Forelimb muscle (tissue), 1 donor: ENCODE measurements around the gene ADGRL3. TPM values are rescaled to one million over a fixed set of nuclear protein-coding genes. Genes with fewer than 3 reads are reported as not detected.
"Not testable (repeated sequence)": the region's sequence is repeated elsewhere in the genome, so short reads cannot be mapped to it uniquely, and the experiment has no call there.

Experiments used
- DNase-seq: peaks from one replicate; pipeline ENCODE4 v3.0.0-alpha.2; 2013; ENCODE audit warnings: low read depth
- polyA plus RNA-seq: library from polyadenylated mRNA; unstranded; fragments of 120-200 nt; gene quantifications from one replicate; pipeline ENCODE4 v1.2.1, GENCODE V29; 2013; ENCODE audit not compliant: insufficient read length

ADGRL3 gene
- polyA plus RNA-seq, 1 donor = 19.5 TPM

- no peak for DNase-seq
Observed at GRCh38 chr4:61350932-61351331, 150.8 kb downstream of the ADGRL3 start.

DNA sequence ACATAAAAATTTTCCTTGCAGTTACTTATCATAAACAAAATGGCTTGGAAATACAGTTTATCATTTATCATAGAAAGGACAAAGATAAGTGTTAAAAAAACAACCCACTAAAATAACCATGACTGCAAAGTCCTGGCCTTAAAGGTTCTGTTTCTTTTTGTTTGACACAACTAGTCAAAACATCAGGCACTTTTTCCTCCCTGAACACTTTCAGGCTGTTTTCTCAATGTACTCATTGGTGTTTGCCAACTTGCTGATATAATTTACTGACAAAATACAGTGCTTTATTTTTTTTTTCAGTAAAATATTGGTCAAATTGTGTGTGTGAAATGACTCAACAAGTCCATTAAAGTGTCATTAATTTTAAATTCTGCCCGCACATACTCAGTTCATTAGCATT lies 156.6 kb downstream of the ADGRL3 start:
- DNase-seq = no peak

DNA sequence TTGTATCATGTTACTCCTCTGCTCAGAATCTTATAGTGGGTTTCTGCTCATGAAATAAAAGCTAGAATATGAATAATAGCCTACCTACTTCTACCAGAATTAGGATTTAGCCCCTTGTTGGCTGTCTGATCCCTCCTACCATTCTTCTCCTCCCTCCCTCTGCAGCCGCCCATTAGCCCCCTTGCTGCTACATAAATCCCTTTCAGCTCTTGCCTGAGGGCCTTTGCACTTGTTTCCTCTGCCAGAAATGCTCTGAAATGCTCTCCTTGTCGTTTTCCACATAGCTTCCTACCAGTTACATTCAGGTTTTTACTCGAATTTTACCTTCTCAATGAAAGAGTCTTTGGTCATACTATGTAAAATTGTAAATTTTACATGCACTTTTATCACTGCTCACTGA lies 159.2 kb downstream of the ADGRL3 start:
- DNase-seq = no peak

DNA sequence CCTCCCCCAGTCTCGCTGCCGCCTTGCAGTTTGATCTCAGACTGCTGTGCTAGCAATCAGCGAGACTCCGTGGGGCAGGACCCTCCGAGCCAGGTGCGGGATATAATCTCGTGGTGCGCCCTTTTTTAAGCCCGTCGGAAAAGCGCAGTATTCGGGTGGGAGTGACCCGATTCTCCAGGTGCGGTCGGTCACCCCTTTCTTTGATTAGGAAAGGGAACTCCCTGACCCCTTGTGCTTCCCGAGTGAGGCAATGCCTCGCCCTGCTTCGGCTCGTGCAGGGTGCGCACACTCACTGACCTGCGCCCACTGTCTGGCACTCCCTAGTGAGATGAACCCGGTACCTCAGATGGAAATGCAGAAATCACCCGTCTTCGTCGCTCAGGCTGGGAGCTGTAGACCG lies 172.7 kb downstream of the ADGRL3 start:
- DNase-seq = not testable (repeated sequence)

- DNase-seq = no peak
Observed at GRCh38 chr4:61373901-61374440, 173.8 kb downstream of the ADGRL3 start.

- no peak for DNase-seq
Observed at GRCh38 chr4:61374447-61374891, 174.3 kb downstream of the ADGRL3 start.

DNA sequence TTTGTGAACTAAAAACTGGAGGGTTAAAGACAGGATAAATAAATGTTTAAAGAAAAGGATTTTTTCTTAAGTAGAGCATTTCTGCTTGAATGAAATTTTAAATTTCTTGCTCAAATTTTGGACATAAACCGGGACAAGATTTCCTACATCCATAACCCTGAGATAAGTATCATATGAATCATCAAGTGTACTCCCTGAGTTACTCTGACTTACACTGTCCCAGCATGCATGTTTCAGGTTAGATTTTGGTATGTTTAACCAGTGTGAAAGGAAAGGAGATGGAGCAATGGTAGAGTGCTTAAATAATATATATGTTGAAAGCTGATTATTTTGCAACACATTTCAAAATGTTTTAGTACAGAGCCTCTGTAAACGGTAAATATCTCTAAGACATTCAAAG lies 175.2 kb downstream of the ADGRL3 start:
- no peak for DNase-seq

DNA sequence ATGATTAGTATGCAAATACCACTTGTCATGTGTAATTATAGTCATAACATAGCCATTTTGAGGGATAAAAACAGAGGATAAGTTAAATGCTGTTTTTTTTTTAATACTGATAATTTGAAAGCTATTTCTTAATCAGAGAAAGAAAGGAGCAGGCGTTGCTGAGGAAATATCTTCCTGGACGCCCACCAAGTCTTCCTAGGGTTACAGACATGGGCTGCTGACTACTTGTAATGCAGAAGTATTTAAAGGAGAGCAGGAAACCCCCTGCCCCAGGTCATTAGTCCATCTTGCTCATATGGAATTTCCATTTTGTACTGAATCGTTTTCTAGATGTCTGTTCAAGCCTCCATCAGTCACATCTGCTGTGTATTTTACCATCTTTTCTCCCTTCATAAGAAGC lies 176.2 kb downstream of the ADGRL3 start:
- DNase-seq = no peak

- DNase-seq = no peak
Observed at GRCh38 chr4:61379406-61379805, 179.3 kb downstream of the ADGRL3 start.

GRCh38 chr4:61380865-61381264 lies 180.7 kb downstream of the ADGRL3 start:
- DNase-seq = no peak

DNA sequence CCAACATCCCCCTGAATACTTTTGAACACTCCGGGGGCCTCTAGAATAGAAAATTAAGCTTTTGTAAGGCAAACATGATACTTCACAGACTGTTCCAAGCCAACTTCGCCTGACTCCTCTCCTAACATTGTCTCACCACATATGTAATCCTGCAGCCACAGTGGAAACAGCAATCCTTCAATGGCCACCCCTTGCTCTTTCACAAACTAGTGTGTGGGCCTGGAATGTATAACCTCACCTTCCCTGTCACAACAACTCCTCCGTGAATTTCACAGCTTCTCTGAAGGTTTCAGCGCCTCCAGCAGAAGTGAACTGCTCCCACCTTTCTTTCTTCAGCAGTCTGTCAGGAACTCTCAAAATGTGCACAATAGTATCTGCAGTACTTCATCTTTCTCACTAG lies 185.1 kb downstream of the ADGRL3 start:
- DNase-seq = no peak

DNA sequence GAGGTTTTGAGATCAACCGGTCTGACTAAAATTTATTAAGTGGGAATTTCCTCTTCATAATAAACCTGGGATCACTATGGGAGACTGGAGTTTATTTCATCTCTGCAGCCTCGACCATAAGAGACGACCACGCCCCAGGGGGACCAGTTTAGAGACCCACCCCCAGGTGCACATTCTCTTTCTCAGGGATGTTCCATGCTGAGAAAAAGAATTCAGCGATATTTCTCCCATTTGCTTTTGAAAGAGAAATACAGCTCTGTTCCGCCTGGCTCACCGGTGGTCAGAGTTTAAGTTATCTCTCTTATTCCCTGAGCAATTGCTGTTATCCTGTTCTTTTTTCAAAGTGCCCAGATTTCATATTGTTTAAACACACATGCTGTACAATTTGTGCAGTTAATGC lies 187.2 kb downstream of the ADGRL3 start:
- DNase-seq = not testable (repeated sequence)

DNA sequence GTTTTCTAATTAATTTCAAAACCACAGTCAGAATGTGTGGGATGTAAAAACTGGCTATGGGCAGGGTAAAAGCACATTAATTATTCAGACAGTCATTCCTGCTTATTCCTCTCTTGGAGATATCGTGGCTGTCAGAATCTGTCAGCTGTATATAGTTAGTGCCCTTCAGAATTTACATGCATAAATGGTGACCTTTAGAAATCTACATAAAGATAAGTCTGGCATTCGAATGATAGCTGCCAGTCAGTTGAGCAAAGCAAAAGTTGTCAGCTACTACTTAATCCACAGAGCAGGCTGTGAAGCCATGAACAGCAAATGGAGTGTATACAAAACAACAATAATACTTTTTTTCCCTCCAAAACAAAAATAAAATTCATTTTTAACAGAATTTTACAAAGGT lies 189.5 kb downstream of the ADGRL3 start:
- DNase-seq = no peak

DNA sequence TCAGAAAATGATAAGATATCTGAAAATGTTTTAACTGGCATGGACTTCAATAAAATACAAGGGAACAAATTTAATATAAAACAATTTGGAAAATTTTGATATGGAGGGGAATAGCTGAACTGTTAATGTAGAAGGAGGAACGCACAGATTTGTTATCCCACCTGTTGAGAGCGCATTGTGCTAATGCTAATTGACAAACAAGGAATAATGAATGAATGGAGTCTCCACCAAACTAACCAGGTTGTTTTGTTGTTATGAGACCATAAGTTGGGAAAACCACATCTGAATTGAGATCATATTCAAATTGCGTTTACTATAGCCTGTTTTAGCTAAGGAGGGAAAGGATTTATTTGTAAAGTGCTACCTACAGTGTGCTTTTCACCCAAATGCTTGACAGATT lies 195.6 kb downstream of the ADGRL3 start:
- no peak for DNase-seq

DNA sequence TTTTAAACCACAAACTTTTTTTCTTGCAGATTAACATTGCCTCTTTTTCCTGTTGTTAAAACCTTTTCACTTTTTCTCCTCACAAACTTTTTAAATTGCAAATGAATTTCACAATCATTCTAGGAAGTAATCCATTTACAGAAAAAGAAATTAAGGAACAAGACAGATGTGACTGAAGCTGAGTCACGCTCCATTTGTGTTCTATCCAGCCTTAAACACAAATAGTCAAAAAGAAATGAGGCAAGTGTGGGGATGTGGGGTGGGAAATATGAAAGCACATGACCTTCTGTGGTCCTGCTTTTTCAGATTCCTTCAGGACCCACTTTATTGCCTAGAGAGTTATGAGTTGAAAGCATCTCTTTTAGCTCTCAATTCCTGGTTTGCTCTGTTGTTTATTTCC lies 197.0 kb downstream of the ADGRL3 start:
- DNase-seq = no peak

DNA sequence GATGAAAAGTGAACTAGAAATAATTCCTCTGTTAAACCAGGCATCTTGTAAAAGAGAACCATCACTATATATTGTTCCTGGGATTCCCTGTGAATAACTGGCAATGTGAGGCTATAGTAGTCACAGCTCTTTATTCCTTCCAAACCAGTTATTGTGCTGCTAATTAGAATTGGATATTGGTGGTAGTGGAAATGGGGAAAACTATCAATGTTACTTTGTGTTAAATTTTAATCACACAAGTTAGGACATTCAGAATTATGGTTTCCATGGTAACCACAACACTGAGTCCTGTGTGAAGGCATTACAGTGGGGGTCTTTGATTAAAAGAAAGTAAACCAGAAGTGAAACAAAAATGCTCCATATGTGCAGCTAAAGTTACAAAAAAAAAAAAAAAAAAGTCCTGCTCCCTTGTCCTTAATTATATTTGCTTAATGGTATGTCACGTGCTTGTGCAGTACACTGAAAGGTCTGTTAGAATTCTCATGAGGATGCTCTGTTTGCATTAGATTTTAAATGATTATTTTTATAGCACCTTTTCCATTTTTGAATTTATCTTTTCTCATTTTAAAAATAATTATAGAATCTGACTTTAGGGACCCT lies 200.4 kb downstream of the ADGRL3 start:
- DNase-seq = no peak

- DNase-seq = no peak
Observed at GRCh38 chr4:61401771-61402170, 201.6 kb downstream of the ADGRL3 start.

DNA sequence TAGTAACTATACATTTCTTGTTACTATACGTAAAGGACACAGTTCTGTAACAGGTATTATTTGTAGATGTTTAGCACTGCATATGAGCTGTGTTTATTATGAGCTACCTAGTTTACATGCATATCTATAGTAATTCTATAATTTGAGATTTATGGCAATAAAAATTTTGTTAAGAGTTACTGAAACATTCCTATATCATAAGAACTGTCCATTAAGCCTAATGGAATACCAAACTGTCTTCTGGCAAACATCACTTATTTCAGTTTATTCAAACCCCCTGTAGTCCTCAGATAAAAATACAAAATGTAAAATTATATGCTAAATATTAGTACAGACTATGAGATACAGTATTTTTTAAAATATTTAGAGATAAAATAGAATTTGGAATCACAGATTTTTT lies 205.2 kb downstream of the ADGRL3 start:
- no peak for DNase-seq

GRCh38 chr4:61406677-61407076 lies 206.6 kb downstream of the ADGRL3 start:
- DNase-seq = no peak

DNA sequence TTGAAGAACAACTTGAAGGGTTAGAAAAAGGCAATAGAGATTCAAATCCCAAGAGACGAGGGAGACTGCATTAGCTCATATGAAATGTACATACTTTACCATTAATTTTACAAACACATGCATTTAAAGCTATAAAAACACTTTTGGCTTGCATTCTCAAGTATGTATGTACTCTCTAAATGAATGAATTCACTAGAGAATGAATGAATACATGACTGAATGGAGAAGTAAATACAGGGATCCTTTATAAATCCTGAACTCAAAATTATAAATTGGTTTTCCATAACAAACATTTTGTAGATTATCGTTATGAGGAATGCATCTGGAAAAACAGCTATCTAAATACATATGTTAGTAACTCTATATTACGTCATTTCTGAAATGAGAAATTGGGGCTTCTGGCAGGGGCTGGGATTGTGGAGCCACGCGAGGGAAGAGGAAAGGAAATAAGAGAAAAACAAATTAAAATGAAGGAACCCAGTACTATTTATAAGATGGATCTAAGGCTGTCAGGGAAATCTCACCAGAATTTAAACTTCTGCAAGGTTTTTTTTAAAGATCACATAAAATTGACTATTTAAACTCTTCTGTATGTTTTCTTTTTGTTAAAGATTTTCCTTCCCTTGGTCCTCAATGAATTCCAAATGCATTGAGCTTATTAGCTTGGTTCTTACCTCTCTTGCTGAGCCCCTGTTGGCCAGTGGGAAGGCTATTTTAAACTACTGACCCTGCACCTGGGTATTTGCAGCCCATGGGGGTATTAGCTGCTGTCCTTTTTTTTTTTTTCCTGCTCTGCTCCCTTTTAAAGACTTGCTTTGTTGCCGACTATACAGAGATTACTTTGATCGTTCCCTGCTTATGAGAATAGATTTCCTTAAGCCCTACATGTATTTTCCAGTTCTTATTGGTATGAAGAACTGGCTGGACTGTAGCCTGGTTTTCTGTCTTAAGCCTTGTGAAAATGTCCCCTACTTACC lies 207.8 kb downstream of the ADGRL3 start:
- DNase-seq = peak; percentile 47

DNA sequence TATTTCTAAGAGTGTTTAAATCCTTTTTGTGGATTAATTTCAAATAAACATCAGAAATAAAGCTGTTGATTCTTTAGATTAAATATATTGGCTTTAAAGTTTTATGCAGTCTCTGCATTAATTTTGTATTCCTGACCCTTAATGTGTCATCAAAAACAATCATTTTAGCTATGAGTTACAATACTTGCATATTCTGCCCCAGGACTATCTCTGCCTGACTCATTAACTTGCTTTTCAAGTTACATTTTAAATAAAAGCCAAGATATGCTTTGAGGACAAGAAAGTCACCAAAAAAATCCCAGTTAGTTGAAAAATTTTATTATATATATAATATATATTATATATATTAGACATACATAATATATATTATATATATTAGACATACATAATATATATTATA lies 208.7 kb downstream of the ADGRL3 start:
- no peak for DNase-seq

GRCh38 chr4:61411241-61411640 lies 211.1 kb downstream of the ADGRL3 start:
- DNase-seq = no peak

DNA sequence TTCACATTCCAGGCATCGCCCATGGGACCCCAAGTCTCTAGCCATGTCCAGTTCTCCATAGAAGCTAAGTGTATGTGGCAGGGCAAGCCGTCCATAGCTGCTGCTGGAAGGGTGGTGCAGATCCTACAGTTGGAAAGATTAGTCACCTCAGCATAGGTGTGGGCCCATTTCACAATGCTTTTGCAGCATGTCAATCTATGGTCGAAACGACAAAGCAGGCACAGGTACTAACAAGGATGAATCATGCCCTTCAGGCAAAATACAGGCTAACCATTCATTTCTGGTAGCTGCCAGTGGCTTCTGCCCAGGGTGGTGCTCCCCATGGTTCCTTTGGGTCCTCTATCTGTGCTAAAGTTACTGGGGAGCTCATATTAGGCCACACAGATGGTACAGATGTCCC lies 225.2 kb downstream of the ADGRL3 start:
- DNase-seq = no peak
